Endothelial cell of umbilical vein (primary cell): ENCODE results near the gene PDGFRB. TPM values are rescaled to one million over a fixed set of nuclear protein-coding genes. Genes with fewer than 3 reads are reported as not detected.

Experiments
- BruUV-seq: library from RNA; stranded (reverse); fragments of 400-500 nt; replicated peaks from 2 replicates; lab custom pipeline; 2021; lab: Mats Ljungman, UMichigan
- CTCF ChIA-PET: fragments of 300-600, 350-600 bp; sonication (Branson Sonifier 250); formaldehyde crosslinking; loops from one replicate; lab custom pipeline; 2021; ENCODE audit warnings: antibody characterized with exemption, inconsistent platforms; lab: Charles Lee
- POLR2A ChIA-PET: fragments of 300-600, 350-600 bp; sonication (Branson Sonifier 250); formaldehyde crosslinking; loops from one replicate; lab custom pipeline; 2021; ENCODE audit warnings: antibody characterized with exemption, inconsistent platforms; lab: Charles Lee
- DNase-seq: peaks from one replicate; pipeline ENCODE4 v3.0.0-alpha.2; 2011; ENCODE audit warnings: low read depth, low spot score
- FAIRE-seq: peaks from 2 replicates; lab custom pipeline; 2011; peaks lifted over from hg19 to GRCh38; lab: Jason Lieb, UNC
- H2AFZ ChIP-seq: 2 replicates; pipeline ENCODE4 v1.6.0; 2012; ENCODE audit warnings: low read depth, low read length, control low read depth, inconsistent platforms
- H3K27ac ChIP-seq: 2 replicates; pipeline ENCODE4 v1.5.1; 2011; ENCODE audit warnings: low read depth, mild to moderate bottlenecking, control low read depth, low read length, moderate library complexity; ENCODE audit not compliant: insufficient read depth
- H3K27me3 ChIP-seq, 2 experiments: 2 replicates each; pipeline versions ENCODE4 v1.6.0 to v1.6.1; 2011; ENCODE audit warnings: low read length in 2 of 2, mixed read lengths in 1 of 2; ENCODE audit not compliant: control insufficient read depth in 2 of 2, insufficient read depth in 2 of 2
- H3K36me3 ChIP-seq, 2 experiments: 2 replicates in 1 of 2; 3 replicates in 1 of 2; pipeline ENCODE4 v1.5.1; 2011; ENCODE audit warnings: low read length in 2 of 2, mild to moderate bottlenecking in 1 of 2, moderate library complexity in 1 of 2; ENCODE audit not compliant: control insufficient read depth in 2 of 2, insufficient read depth in 2 of 2; ENCODE audit errors: extremely low read depth in 1 of 2
- H3K4me1 ChIP-seq: 3 replicates; pipeline ENCODE4 v1.5.1; 2011; ENCODE audit warnings: mild to moderate bottlenecking, low read length; ENCODE audit not compliant: control insufficient read depth, insufficient read depth; ENCODE audit errors: extremely low read depth
- H3K4me2 ChIP-seq: 2 replicates; pipeline ENCODE4 v1.6.1; 2011; ENCODE audit warnings: low read length, control low read depth, mixed read lengths; ENCODE audit not compliant: insufficient read depth
- H3K4me3 ChIP-seq, 3 experiments: fragments of 200-600 bp in 1 of 3; sonication (generic), shearing (Covaris generic) in 1 of 3; replicated peaks in 1 of 3; 2 replicates each; pipeline ENCODE4 v1.5.1; 2011 to 2016; ENCODE audit warnings: control low read depth in 3 of 3, low read length in 3 of 3, mild to moderate bottlenecking in 2 of 3, inconsistent platforms in 1 of 3, low read depth in 1 of 3, moderate library complexity in 1 of 3; ENCODE audit not compliant: insufficient read depth in 1 of 3
- H3K79me2 ChIP-seq: 2 replicates; pipeline ENCODE4 v1.6.0; 2012; ENCODE audit warnings: low read length, inconsistent platforms; ENCODE audit not compliant: control insufficient read depth, insufficient read depth
- H3K9ac ChIP-seq: replicated peaks from 2 replicates; pipeline ENCODE3; 2011; ENCODE audit warnings: low read length, control low read depth; ENCODE audit not compliant: insufficient read depth; ENCODE audit errors: extremely low read depth
- H3K9me1 ChIP-seq: replicated peaks from 3 replicates; pipeline ENCODE4 v1.6.0; 2011; ENCODE audit warnings: mild to moderate bottlenecking, low read length; ENCODE audit not compliant: control insufficient read depth, insufficient read depth; ENCODE audit errors: extremely low read depth
- H3K9me3 ChIP-seq: replicated peaks from 2 replicates; pipeline ENCODE4 v1.5.1; 2012; ENCODE audit warnings: low read length, inconsistent platforms; ENCODE audit not compliant: control insufficient read depth, insufficient read depth
- H4K20me1 ChIP-seq: replicated peaks from 2 replicates; pipeline ENCODE3; 2011; ENCODE audit warnings: mild to moderate bottlenecking, low read length; ENCODE audit not compliant: control insufficient read depth, insufficient read depth; ENCODE audit errors: extremely low read depth
- FOS ChIP-seq: IDR thresholded peaks from 2 replicates; pipeline ENCODE4 v1.6.1; 2011; ENCODE audit warnings: mild to moderate bottlenecking, low read length, moderate library complexity, borderline replicate concordance; ENCODE audit not compliant: insufficient read depth
- MAX ChIP-seq: IDR thresholded peaks from 2 replicates; pipeline ENCODE4 v1.6.1; 2011; ENCODE audit not compliant: insufficient read depth, insufficient read length
- MYC ChIP-seq: IDR thresholded peaks from one replicate; pipeline ENCODE4 v1.6.1; 2011; ENCODE audit warnings: mild to moderate bottlenecking, low read depth, low read length
- POLR2AphosphoS5 ChIP-seq: IDR thresholded peaks from 2 replicates; pipeline ENCODE4 v1.6.1; 2012; ENCODE audit warnings: low read depth, mild to moderate bottlenecking, control low read depth, low read length, moderate library complexity; ENCODE audit not compliant: insufficient read depth
- dilution Hi-C: fragments of 300-500 bp; cut with MboI; formaldehyde crosslinking; loops from one replicate; pipeline ENCODE4 v1.15.0; 2019; ENCODE audit warnings: low sequenced_read_pairs; ENCODE audit not compliant: extremely low pct_ligation_motif_present
- intact Hi-C: fragments of 100-400 bp; cut with micrococcal nuclease; formaldehyde crosslinking; loops from one replicate; pipeline ENCODE4 v1.10.0; 2022
- polyA plus RNA-seq, 4 experiments: library from polyadenylated mRNA; depleted of rRNA in 3 of 4; stranded (reverse) in 3 of 4; unstranded in 1 of 4; fragments of >200 nt; gene quantifications; 2 replicates each; pipeline versions ENCODE4 v1.2.1 to v1.2.3, GENCODE V29; 2011 to 2012; ENCODE audit warnings: missing spikeins in 1 of 4
- total RNA-seq: library from RNA; stranded (reverse); gene quantifications from 2 replicates; pipeline ENCODE4 v1.2.3, GENCODE V29; 2021

The PDGFRB gene
- total and polyA plus RNA-seq, 2 donors (not counting 3 experiments of a cell fraction or from before 2014, with no cell fraction given), result 1.4 to 1.7 TPM

- Histone ChIP-seq H3K9ac (no peak overlapping the region), H4K20me1 (no peaks in the 10 kb centered on the region), H3K27ac (no peak overlapping the region), H3K4me2 (no peak overlapping the region), H3K4me3 (no peak overlapping the region), H3K27me3 (no peaks in the 10 kb centered on the region), H3K4me1 (peaks cover 17% of the 10 kb centered on the region), H3K9me3 (no peaks in the 10 kb centered on the region), H2AFZ (no peak overlapping the region), H3K79me2 (no peaks in the 10 kb centered on the region), H3K9me1 (no peaks in the 10 kb centered on the region), H3K36me3 (no peaks in the 10 kb centered on the region)
- intact Hi-C loops, result no loop called here
- CTCF ChIA-PET, result interaction anchor here (1.5 to 1.9 kb wide), 2 partner anchors 30 to 293 kb away, joined by 4 read pairs; no protein-coding TSS in a partner anchor
- POLR2A ChIA-PET, result no interaction called here
- BruUV-seq, result no TSS peak
- dilution Hi-C loops, result no loop called here
- FAIRE-seq (no peak), DNase-seq (no peak)
- TF ChIP-seq FOS, result peak; percentile 4
- no peak for TF ChIP-seq POLR2AphosphoS5
- no peak for TF ChIP-seq MYC
These were observed 12.7 kb downstream of the PDGFRB start for GRCh38 chr5:150142959-150143349.

- Histone ChIP-seq H3K27me3 (no peaks in the 10 kb centered on the region), H3K27ac (no peak overlapping the region), H3K4me3 (no peak overlapping the region), H3K9me1 (no peaks in the 10 kb centered on the region), H3K4me2 (no peak overlapping the region), H2AFZ (no peak overlapping the region), H3K4me1 (peaks cover 17% of the 10 kb centered on the region), H3K36me3 (no peaks in the 10 kb centered on the region), H3K9ac (no peak overlapping the region), H4K20me1 (no peaks in the 10 kb centered on the region), H3K79me2 (no peaks in the 10 kb centered on the region), H3K9me3 (no peaks in the 10 kb centered on the region)
- intact Hi-C loops, result no loop called here
- no TSS peak for BruUV-seq
- ChIA-PET POLR2A (no interaction called here), CTCF (no interaction called here)
- FAIRE-seq, result no peak
- TF ChIP-seq MAX, result no peak
- dilution Hi-C loops, result no loop called here
- DNase-seq, result no peak
These were observed 13.3 kb downstream of the PDGFRB start for GRCh38 chr5:150142185-150142958.
